Uterus (tissue), 4 donors: Measurements from ENCODE around the gene COX4I1. TPM values are rescaled to one million over a fixed set of nuclear protein-coding genes. Genes with fewer than 3 reads are reported as not detected.
A peak's percentile ranks its signal among the peaks of the same experiment; 100 is the strongest.

Source experiments
- DNase-seq, 2 donors: peaks; one replicate each; pipeline ENCODE4 v3.0.0-alpha.2; 2019 to 2020
- H3K27ac ChIP-seq, 2 donors: fragments of 200-600 bp; sonication (generic); 1 replicate in 1 of 2; 2 replicates in 1 of 2; pipeline ENCODE4 v1.5.1; 2016 to 2018
- H3K27me3 ChIP-seq, 2 donors: fragments of 200-600 bp; sonication (generic); one replicate each; pipeline ENCODE4 v1.5.1; 2018 to 2019; ENCODE audit warnings: control low read depth in 1 of 2
- H3K36me3 ChIP-seq, 2 donors: fragments of 200-600 bp; sonication (generic); one replicate each; pipeline ENCODE4 v1.5.1; 2019; ENCODE audit warnings: control low read depth in 1 of 2
- H3K4me1 ChIP-seq, 2 donors: fragments of 200-600 bp; sonication (generic); one replicate each; pipeline ENCODE4 v1.5.1; 2018 to 2019; ENCODE audit warnings: control low read depth in 1 of 2
- H3K4me3 ChIP-seq, 2 donors: fragments of 200-600 bp; sonication (generic); 1 replicate in 1 of 2; 2 replicates in 1 of 2; pipeline ENCODE4 v1.5.1; 2018 to 2019; ENCODE audit warnings: mild to moderate bottlenecking in 1 of 2
- H3K9me3 ChIP-seq, 2 donors: fragments of 200-600 bp; sonication (generic); one replicate each; pipeline ENCODE4 v1.5.1; 2019; ENCODE audit warnings: control low read depth in 1 of 2
- CTCF ChIP-seq, 4 experiments: fragments of 200-600 bp in 2 of 4; fragments of 450-650 bp in 2 of 4; sonication (generic) in 2 of 4; IDR thresholded peaks; one replicate each; pipeline ENCODE4 v1.5.1; 2016 to 2019; ENCODE audit warnings: antibody characterized with exemption in 4 of 4, mild to moderate bottlenecking in 2 of 4, moderate library complexity in 1 of 4
- POLR2A ChIP-seq, 2 donors: fragments of 450-650 bp; IDR thresholded peaks; one replicate each; pipeline ENCODE4 v1.6.1; 2016; ENCODE audit warnings: antibody characterized with exemption in 2 of 2, mild to moderate bottlenecking in 1 of 2, moderate library complexity in 1 of 2
- intact Hi-C: fragments of 100-400 bp; cut with DNase I; formaldehyde crosslinking; loops from one replicate; pipeline ENCODE4 v1.15.1; 2023; ENCODE audit warnings: low total_unique reads
- total RNA-seq, 4 donors: library from RNA; depleted of rRNA in 3 of 4; stranded (reverse); fragments of >200 nt in 3 of 4; gene quantifications; one replicate each; pipeline versions ENCODE4 v1.1.0 to v1.2.4, GENCODE V29; 2014 to 2023
- donor health status: DM: yes; HTN: yes; CAD: no.

Gene COX4I1
- total RNA-seq, 4 donors from 2014 or later: 199 to 836 (median 287) TPM

DNA sequence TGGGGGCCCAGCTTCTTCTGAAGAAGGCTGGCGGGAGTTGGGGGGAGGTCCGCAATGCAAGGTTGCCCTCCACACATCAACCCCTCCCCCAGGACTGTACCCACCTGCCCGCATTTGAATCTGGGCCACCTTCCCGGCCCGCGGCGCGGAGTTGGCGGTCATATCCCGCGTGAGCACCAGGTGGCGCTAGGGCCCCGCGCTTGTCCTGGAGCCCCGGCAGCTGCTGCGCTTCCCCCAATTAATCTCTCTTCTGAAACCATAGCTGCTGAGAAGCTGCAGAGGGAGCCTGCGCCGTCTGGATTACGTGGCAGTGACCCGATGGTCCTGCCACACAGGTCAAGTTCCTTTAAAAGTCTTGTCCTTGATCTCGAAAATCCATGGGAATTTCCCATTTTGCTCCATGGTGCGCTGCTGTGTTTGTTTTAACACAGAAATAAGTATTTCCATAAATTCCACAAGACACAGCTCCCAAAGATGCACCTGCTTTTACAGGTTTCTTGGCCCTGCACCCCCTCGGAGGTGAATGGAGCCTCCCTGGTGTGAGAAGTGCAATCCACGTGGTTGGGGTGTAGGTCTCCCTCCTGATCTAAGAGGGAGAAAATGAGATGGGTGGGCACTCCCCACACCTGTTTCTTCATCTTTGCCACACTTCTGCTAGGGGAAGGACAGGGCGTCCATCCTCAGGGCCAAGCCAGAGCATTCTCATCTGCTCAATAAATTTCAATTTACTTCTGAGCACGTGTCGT is 22.1 kb downstream of the COX4I1 start:
- Histone ChIP-seq H3K4me3 (no peak overlapping the region), H3K36me3 (no peaks in the 10 kb centered on the region), H3K9me3 (no peaks in the 10 kb centered on the region), H3K4me1 (no peaks in the 10 kb centered on the region), H3K27ac (no peak overlapping the region), H3K27me3 (no peaks in the 10 kb centered on the region)
- peak; percentile 44 to 67 for DNase-seq
- intact Hi-C loops: loop anchor here (5.0 kb wide), 1 partner anchor 196 kb away; no protein-coding TSS in a partner anchor
- TF ChIP-seq POLR2A (IDR thresholded peaks at IDR 0.05): no peak
- peak; percentile 89 to 97 (median 94) for TF ChIP-seq CTCF (IDR thresholded peaks at IDR 0.05)

DNA sequence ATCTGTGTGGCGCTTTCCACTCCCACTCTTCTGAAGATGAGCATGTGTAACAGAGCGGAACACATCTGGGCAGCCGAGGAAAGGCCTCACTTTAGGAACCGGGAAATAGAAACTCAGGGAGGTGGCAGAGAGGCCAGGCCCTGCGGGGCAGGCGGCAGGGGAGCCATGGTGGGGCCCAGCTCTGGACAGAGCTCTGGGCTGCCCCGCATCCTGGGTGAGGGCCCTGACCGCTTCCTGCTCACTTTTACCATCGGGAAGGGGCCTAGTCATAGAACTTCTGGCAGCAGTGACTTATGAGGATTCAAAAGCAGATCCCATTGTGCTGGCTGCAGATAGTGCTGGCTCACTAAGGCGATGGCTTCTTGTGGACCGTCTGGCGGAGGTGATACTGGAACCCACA is 22.6 kb downstream of the COX4I1 start:
- Histone ChIP-seq H3K9me3 (no peaks in the 10 kb centered on the region), H3K27me3 (no peaks in the 10 kb centered on the region), H3K4me1 (no peaks in the 10 kb centered on the region), H3K27ac (no peak overlapping the region), H3K4me3 (no peak overlapping the region), H3K36me3 (no peaks in the 10 kb centered on the region)
- TF ChIP-seq POLR2A (IDR thresholded peaks at IDR 0.05) (no peak), CTCF (IDR thresholded peaks at IDR 0.05) (no peak)
- DNase-seq: no peak
- intact Hi-C loops: loop anchor here (5.0 kb wide), 1 partner anchor 195 kb away; no protein-coding TSS in a partner anchor

DNA sequence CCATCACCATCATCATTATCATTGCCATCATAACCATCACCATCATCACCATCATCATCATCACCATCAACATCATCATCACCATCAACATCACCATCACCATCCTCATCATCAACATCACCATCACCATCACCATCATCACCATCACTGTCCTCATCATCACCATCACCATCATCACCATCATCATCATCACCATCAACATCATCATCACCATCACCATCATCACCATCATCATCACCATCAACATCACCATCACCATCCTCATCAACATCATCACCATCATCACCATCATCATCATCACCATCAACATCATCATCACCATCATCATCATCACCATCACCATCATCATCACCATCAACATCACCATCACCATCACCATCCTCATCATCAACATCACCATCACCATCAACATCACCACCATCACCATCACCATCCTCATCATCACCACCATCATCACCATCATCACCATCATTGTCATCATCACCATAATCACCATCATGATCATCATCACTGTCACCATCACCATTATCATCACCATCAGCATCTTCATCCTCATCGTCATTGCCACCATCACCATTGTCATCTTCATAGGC is 23.9 kb downstream of the COX4I1 start:
- Histone ChIP-seq H3K27me3 (no peaks in the 10 kb centered on the region), H3K27ac (no peak overlapping the region), H3K36me3 (no peaks in the 10 kb centered on the region), H3K4me1 (no peaks in the 10 kb centered on the region), H3K4me3 (no peak overlapping the region), H3K9me3 (no peaks in the 10 kb centered on the region)
- intact Hi-C loops: loop anchor here (5.0 kb wide), 1 partner anchor 194 kb away; no protein-coding TSS in a partner anchor
- TF ChIP-seq CTCF (IDR thresholded peaks at IDR 0.05) (no peak), POLR2A (IDR thresholded peaks at IDR 0.05) (no peak)
- no peak for DNase-seq

DNA sequence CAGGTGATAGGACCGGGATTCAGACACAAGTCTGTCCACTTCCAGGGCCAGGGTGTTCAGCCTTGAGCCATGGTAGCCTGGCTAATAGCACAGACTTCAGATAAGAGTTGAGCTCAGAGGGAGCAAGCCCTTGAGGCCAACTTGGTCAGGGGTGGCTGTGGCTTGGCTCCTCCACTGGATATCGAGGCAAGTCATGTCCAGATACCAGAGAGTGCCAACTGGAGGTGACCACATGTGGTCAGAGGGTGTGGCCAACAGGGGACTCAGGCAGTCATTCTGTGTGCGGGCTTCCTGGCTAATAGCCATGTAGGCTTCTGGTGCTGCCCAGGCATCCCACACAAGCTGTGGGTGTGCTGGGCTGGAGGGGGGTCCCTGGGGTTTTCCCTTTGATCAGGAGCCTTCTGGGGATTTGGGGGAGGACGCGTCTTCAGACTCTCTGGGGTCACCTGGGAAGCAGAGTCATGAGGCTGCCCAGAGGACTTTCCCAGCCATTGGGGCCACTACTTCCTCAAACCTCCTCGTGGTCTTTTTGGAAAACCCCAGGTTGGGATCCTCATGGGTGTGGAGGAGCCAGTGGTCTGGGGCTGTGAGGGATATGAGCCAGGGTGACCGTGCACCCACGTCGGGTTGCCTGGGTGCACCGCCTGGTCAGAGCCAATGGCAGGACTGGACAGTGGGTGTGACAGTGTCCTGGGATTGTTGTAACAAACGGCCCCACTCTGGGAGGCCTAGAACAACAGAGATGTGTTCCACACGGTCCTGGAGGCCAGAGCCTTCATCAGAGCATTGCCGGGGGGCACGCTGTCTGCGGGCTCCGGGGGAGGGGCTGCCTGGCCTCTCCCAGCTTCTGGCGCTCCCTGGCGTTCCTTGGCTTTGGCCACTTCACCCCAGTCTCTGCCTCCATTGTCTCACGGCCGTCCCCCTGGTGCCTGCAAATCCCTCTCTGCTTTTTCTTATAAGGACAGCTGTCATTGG is 25.0 kb downstream of the COX4I1 start:
- Histone ChIP-seq H3K4me3 (no peak overlapping the region), H3K9me3 (no peaks in the 10 kb centered on the region), H3K27ac (no peak overlapping the region), H3K27me3 (no peaks in the 10 kb centered on the region), H3K4me1 (no peaks in the 10 kb centered on the region), H3K36me3 (no peaks in the 10 kb centered on the region)
- intact Hi-C loops: loop anchor here (5.0 kb wide), 1 partner anchor 193 kb away; no protein-coding TSS in a partner anchor
- DNase-seq: no peak
- TF ChIP-seq CTCF (IDR thresholded peaks at IDR 0.05): no peak
- no peak for TF ChIP-seq POLR2A (IDR thresholded peaks at IDR 0.05)
